Body of pancreas (tissue), 4 donors: Measurements from ENCODE around the gene DENND1A. TPM values are rescaled to one million over a fixed set of nuclear protein-coding genes. Genes with fewer than 3 reads are reported as not detected.

Source experiments
- ATAC-seq: fragments of 150-250 bp; one replicate; pipeline ENCODE4 v1.9.1; 2016
- DNase-seq, 4 donors: peaks; one replicate each; pipeline ENCODE4 v3.0.0-alpha.2; 2019
- H3K27ac ChIP-seq, 4 donors: fragments of 200-600 bp; sonication (generic); 1 replicate in 3 of 4; 2 replicates in 1 of 4; pipeline versions ENCODE4 v1.5.1 to v1.6.1; 2016 to 2019; ENCODE audit warnings: mild to moderate bottlenecking in 1 of 4, mixed read lengths in 1 of 4, moderate library complexity in 1 of 4
- H3K27me3 ChIP-seq, 2 donors: fragments of 200-600 bp; sonication (generic); one replicate each; pipeline ENCODE4 v1.6.0; 2016; ENCODE audit warnings: mild to moderate bottlenecking in 1 of 2
- H3K36me3 ChIP-seq, 2 donors: fragments of 200-600 bp; sonication (generic); replicated peaks in 1 of 2; 2 replicates each; pipeline ENCODE4 v1.5.1; 2016; ENCODE audit warnings: low read depth in 2 of 2; ENCODE audit not compliant: insufficient read depth in 1 of 2
- H3K4me1 ChIP-seq: fragments of 200-600 bp; sonication (generic); one replicate; pipeline ENCODE4 v1.6.0; 2016
- H3K4me3 ChIP-seq, 2 donors: fragments of 200-600 bp; sonication (generic); 1 replicate in 1 of 2; 2 replicates in 1 of 2; pipeline ENCODE4 v1.5.1; 2016 to 2019
- H3K9me3 ChIP-seq, 3 donors: fragments of 200-600 bp; sonication (generic); 1 replicate in 2 of 3; 2 replicates in 1 of 3; pipeline ENCODE4 v1.5.1; 2016
- CTCF ChIP-seq, 7 experiments: fragments of 450-650 bp in 4 of 7; fragments of 200-600 bp in 3 of 7; sonication (generic) in 3 of 7; IDR thresholded peaks; one replicate each; pipeline ENCODE4 v1.5.1; 2016 to 2019; ENCODE audit warnings: antibody characterized with exemption in 7 of 7
- POLR2A ChIP-seq, 3 donors: fragments of 450-650 bp; IDR thresholded peaks; one replicate each; pipeline ENCODE4 v1.6.1; 2016; ENCODE audit warnings: antibody characterized with exemption in 3 of 3, mild to moderate bottlenecking in 2 of 3
- WGBS, 2 donors: methylation state at CpG; one replicate each; pipeline ENCODE4 v1.1.5; 2017; 5-methylcytosine and 5-hydroxymethylcytosine counted together
- intact Hi-C: fragments of 100-400 bp; cut with DNase I; formaldehyde crosslinking; loops from one replicate; pipeline ENCODE4 v1.15.1; 2023
- total RNA-seq, 2 donors: library from RNA; depleted of rRNA; stranded (reverse); fragments of >200 nt; gene quantifications; one replicate each; pipeline ENCODE4 v1.1.0, GENCODE V29; 2016

Gene DENND1A
- total RNA-seq, 2 donors from 2014 or later: 7.6 to 8.6 TPM

DNA sequence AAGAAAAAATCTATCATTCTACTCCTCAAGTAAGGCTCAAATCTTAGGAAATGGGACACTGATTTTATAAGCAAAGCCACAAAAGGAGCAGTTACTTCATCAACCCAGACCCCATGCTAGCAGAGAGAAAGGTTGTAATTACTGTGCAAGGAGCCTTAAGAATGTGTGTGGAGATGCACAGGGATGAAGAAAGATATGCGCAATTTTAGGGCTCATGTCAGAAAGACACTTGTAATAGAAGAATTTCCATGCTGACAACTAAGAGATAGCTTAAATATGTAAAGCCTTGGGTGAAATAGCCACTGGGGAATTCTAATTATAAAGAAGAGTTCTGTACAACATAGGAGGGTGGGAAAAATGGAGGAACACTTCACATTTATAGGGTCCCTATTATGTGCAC lies 432.1 kb downstream of the DENND1A start:
- Histone ChIP-seq H3K27me3 (no peaks in the 10 kb centered on the region), H3K4me3 (no peak overlapping the region), H3K27ac (no peak overlapping the region), H3K9me3 (no peaks in the 10 kb centered on the region), H3K4me1 (no peaks in the 10 kb centered on the region), H3K36me3 (no peaks in the 10 kb centered on the region)
- TF ChIP-seq POLR2A (IDR thresholded peaks at IDR 0.05) (no peak), CTCF (IDR thresholded peaks at IDR 0.05) (no peak)
- DNase-seq (no peak), ATAC-seq (no peak)
- 94 to 97% methylated on average over 1 of the region's 1 CpG for WGBS, 2 donors
- intact Hi-C loops: no loop called here

- TF ChIP-seq POLR2A (IDR thresholded peaks at IDR 0.05): no peak
- TF ChIP-seq CTCF (IDR thresholded peaks at IDR 0.05): no peak
- Histone ChIP-seq H3K27ac (no peak overlapping the region), H3K36me3 (no peaks in the 10 kb centered on the region), H3K9me3 (no peaks in the 10 kb centered on the region), H3K27me3 (no peaks in the 10 kb centered on the region), H3K4me3 (no peak overlapping the region), H3K4me1 (no peaks in the 10 kb centered on the region)
- intact Hi-C loops: no loop called here
- WGBS, 2 donors: 88 to 92% methylated on average over 7 of the region's 7 CpGs
- ATAC-seq (no peak), DNase-seq (no peak)
These were observed 434.2 kb downstream of the DENND1A start for GRCh38 chr9:123495731-123496130.

DNA sequence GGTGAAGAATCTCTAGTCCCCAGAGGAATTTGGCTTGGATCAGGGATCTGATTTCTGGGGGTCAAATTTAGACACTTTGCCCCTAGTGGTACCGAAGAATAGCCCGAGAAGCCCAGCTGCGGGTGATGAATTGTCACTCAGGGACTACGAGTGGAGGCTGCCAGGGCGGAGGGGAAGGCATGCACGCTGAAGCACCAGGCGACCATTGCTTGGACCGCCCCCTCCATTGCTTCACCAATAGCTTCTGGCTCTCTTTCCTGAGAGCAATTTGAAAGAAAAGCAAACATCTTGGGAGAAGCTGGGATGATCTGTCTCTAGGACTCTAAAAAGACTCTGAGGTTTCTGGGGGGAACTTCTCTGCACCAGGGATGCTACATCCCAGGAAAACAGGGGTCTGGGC lies 436.3 kb downstream of the DENND1A start:
- no peaks in the 10 kb centered on the region for H3K27me3 ChIP-seq
- no peak overlapping the region for H3K27ac ChIP-seq
- H3K9me3 ChIP-seq: no peaks in the 10 kb centered on the region
- no peaks in the 10 kb centered on the region for H3K36me3 ChIP-seq
- intact Hi-C loops: no loop called here
- H3K4me1 ChIP-seq: no peaks in the 10 kb centered on the region
- DNase-seq: no peak
- 91% methylated on average over 8 of the region's 8 CpGs for WGBS, 2 donors
- TF ChIP-seq CTCF (IDR thresholded peaks at IDR 0.05) (no peak), POLR2A (IDR thresholded peaks at IDR 0.05) (no peak)
- no peak for ATAC-seq
- no peak overlapping the region for H3K4me3 ChIP-seq

DNA sequence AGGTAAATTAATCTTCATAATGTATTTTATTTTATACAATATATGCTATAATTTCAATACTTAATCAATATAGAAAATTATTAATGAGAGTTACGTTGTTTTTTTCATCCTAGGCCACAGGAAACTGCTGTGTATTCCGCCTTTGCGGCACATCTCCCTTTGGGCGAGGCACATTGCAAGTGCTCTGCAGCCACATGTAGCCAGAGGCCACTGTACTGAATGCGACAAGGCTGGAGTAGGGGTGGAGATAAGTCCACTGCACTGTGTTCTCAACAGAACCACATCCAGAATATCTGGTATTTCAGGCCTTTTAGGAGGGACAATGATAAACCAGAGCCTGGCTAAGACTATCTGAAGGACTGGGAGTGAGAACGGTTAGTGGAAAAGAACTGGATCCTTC lies 439.2 kb downstream of the DENND1A start:
- H3K9me3 ChIP-seq: no peaks in the 10 kb centered on the region
- H3K4me1 ChIP-seq: no peaks in the 10 kb centered on the region
- no peak overlapping the region for H3K27ac ChIP-seq
- 94 to 95% methylated on average over 6 of the region's 6 CpGs for WGBS, 2 donors
- H3K27me3 ChIP-seq: no peaks in the 10 kb centered on the region
- H3K4me3 ChIP-seq: no peak overlapping the region
- no peak for DNase-seq
- H3K36me3 ChIP-seq: no peaks in the 10 kb centered on the region
- TF ChIP-seq POLR2A (IDR thresholded peaks at IDR 0.05) (no peak), CTCF (IDR thresholded peaks at IDR 0.05) (no peak)
- intact Hi-C loops: no loop called here
- ATAC-seq: no peak

GRCh38 chr9:123488722-123489321 lies 441.1 kb downstream of the DENND1A start:
- no peak for ATAC-seq
- Histone ChIP-seq H3K4me1 (no peaks in the 10 kb centered on the region), H3K36me3 (no peaks in the 10 kb centered on the region), H3K27ac (no peak overlapping the region), H3K9me3 (no peaks in the 10 kb centered on the region), H3K27me3 (no peaks in the 10 kb centered on the region), H3K4me3 (no peak overlapping the region)
- TF ChIP-seq POLR2A (IDR thresholded peaks at IDR 0.05): no peak
- no peak for TF ChIP-seq CTCF (IDR thresholded peaks at IDR 0.05)
- intact Hi-C loops: no loop called here
- DNase-seq: no peak
- 83 to 88% methylated on average over 16 of the region's 16 CpGs for WGBS, 2 donors
